GM19193 (cell line): ENCODE results near the gene EPB41L5.

Source experiments
- POLR2A ChIP-seq: IDR thresholded peaks from 4 replicates; pipeline ENCODE4 v1.6.1; 2011; ENCODE audit not compliant: insufficient read depth, insufficient read length; ENCODE audit errors: extremely low read depth

The EPB41L5 gene

GRCh38 chr2:120020554-120020953, 7.7 kb downstream of the EPB41L5 start:
- TF ChIP-seq POLR2A, result no peak

GRCh38 chr2:120026890-120027289, 14.0 kb downstream of the EPB41L5 start:
- no peak for TF ChIP-seq POLR2A

GRCh38 chr2:120028795-120029194, 15.9 kb downstream of the EPB41L5 start:
- no peak for TF ChIP-seq POLR2A

GRCh38 chr2:120029672-120030640, 17.1 kb downstream of the EPB41L5 start:
- no peak for TF ChIP-seq POLR2A

GRCh38 chr2:120032297-120032696, 19.4 kb downstream of the EPB41L5 start:
- no peak for TF ChIP-seq POLR2A

GRCh38 chr2:120034027-120034426, 21.1 kb downstream of the EPB41L5 start:
- no peak for TF ChIP-seq POLR2A

GRCh38 chr2:120034621-120035020, 21.7 kb downstream of the EPB41L5 start:
- no peak for TF ChIP-seq POLR2A

- TF ChIP-seq POLR2A, result no peak
Measured at GRCh38 chr2:120036145-120036544, 23.3 kb downstream of the EPB41L5 start.

GRCh38 chr2:120037995-120038541, 25.2 kb downstream of the EPB41L5 start:
- no peak for TF ChIP-seq POLR2A

- TF ChIP-seq POLR2A, result no peak
Measured at GRCh38 chr2:120042359-120042758, 29.5 kb downstream of the EPB41L5 start.

- no peak for TF ChIP-seq POLR2A
Measured at GRCh38 chr2:120044336-120044735, 31.5 kb downstream of the EPB41L5 start.

- TF ChIP-seq POLR2A, result no peak
Measured at GRCh38 chr2:120052597-120052996, 39.7 kb downstream of the EPB41L5 start.

- no peak for TF ChIP-seq POLR2A
Measured at GRCh38 chr2:120053891-120054290, 41.0 kb downstream of the EPB41L5 start.

- TF ChIP-seq POLR2A, result no peak
Measured at GRCh38 chr2:120059483-120059882, 46.6 kb downstream of the EPB41L5 start.

GRCh38 chr2:120060088-120060623, 47.3 kb downstream of the EPB41L5 start:
- no peak for TF ChIP-seq POLR2A

- TF ChIP-seq POLR2A, result no peak
Measured at GRCh38 chr2:120064664-120065063, 51.8 kb downstream of the EPB41L5 start.
